ENCODE data around the gene SBK1. TPM values are rescaled to one million over a fixed set of nuclear protein-coding genes. Genes with fewer than 3 reads are reported as not detected.

SBK1 gene
- total and polyA plus RNA-seq, 2 donors (not counting 1 experiment from before 2014, with no cell fraction given), result under 0.01 TPM; not detected in 1

DNA sequence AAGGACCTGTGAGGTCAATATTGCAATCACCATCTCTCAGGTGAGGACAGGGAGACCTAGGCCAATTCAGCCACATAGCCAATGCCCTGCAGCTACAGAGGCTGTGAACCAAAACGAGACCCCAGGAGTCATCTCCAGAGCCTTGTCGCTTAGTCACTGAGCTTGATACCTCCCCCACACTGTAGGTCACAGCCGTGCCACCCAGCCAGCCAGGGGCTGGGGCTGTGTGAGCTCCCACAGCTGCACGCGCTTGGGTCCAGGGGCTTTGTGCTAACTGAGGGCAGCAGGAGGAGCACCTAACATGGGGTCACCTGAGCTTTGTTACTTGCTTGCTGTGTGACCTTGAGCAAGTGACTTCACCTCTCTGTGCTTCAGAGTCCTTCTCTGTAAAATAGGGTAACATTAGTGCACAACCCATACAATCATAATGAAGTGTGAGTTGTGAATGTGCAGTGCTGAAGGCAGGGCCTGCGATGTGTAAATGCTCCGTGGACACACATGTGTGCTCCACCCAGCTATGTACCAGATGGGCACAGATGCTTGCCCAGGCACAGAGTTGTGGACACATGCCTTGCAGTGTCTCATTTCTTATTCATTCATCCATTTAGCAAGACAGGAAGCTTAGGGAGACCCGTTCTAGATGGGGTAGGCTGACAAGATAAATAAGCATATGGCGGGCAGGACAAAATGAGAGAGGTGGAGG is 25.9 kb downstream of the SBK1 start:
- TF ChIP-seq, protein P1, sequence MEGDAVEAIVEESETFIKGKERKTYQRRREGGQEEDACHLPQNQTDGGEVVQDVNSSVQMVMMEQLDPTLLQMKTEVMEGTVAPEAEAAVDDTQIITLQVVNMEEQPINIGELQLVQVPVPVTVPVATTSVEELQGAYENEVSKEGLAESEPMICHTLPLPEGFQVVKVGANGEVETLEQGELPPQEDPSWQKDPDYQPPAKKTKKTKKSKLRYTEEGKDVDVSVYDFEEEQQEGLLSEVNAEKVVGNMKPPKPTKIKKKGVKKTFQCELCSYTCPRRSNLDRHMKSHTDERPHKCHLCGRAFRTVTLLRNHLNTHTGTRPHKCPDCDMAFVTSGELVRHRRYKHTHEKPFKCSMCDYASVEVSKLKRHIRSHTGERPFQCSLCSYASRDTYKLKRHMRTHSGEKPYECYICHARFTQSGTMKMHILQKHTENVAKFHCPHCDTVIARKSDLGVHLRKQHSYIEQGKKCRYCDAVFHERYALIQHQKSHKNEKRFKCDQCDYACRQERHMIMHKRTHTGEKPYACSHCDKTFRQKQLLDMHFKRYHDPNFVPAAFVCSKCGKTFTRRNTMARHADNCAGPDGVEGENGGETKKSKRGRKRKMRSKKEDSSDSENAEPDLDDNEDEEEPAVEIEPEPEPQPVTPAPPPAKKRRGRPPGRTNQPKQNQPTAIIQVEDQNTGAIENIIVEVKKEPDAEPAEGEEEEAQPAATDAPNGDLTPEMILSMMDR (conservative IDR thresholded peaks at IDR 0.05 in 1 of 2, IDR thresholded peaks at IDR 0.05 in 1 of 2; ENCODE audit: low read depth in 1 of 2, low read length in 2 of 2), result no peak
- no peak for TF ChIP-seq EZH2 (IDR thresholded peaks at IDR 0.05; ENCODE audit: low read length, missing control alignments)
- Histone ChIP-seq H3K9ac (ENCODE audit: insufficient read depth, low read length) (no peak overlapping the region), H3K79me2 (ENCODE audit: control insufficient read depth, insufficient read depth, low read length) (no peaks in the 10 kb centered on the region), H2AFZ (ENCODE audit: low read length) (no peak overlapping the region), H3K27ac (ENCODE audit: insufficient read depth, low read length) (no peak overlapping the region), H3K4me3 (replicated peaks in 1 of 4; ENCODE audit: control extremely low read depth in 1 of 4, insufficient read depth in 1 of 4, low read depth in 3 of 4, low read length in 4 of 4) (no peak overlapping the region), H3K9me3 (ENCODE audit: control insufficient read depth, insufficient read depth, low read depth, low read length) (no peaks in the 10 kb centered on the region), H3K36me3 (ENCODE audit: control insufficient read depth, insufficient read depth, low read length) (no peaks in the 10 kb centered on the region), H4K20me1 (ENCODE audit: control insufficient read depth, extremely low read depth, insufficient read depth, low read length) (no peaks in the 10 kb centered on the region), H3K27me3 (ENCODE audit: control insufficient read depth, insufficient read depth, low read length) (no peaks in the 10 kb centered on the region), H3K4me2 (ENCODE audit: extremely low read depth, insufficient read depth, low read length) (no peak overlapping the region), H3K4me1 (ENCODE audit: control insufficient read depth, extremely low read depth, insufficient read depth, low read length) (no peaks in the 10 kb centered on the region)
- DNase-seq (ENCODE audit: low read depth in 2 of 2), result no peak

DNA sequence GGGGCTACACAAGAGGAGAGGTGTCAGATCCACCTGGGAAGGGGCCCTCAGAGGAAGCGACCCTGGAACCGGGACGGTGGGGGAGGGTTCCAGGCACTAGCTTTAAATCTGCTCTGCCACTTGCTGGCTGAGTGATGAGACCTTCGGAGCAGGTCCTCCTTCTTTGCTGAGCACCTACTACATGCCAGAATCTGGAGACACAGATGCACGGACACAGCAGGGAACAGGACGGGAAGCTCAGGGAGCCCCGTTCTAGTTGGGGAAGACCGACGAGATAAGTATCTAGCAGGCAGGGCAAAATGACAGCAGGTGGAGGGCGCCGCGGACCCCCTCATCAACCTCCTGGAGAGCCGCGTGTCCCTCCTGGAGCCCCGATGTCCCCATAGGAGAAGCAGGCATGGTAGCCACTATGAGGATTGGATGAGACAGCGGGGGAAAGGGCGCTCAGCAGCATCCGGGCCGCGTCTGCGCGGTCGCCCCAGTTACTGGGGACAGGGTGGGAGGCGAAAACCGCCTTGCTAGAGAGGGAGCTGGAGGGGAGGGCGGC is 27.2 kb downstream of the SBK1 start:
- H4K20me1 ChIP-seq (ENCODE audit: control insufficient read depth, extremely low read depth, insufficient read depth, low read length), result no peaks in the 10 kb centered on the region
- DNase-seq (ENCODE audit: low read depth in 2 of 2), result no peak
- H3K79me2 ChIP-seq (ENCODE audit: control insufficient read depth, insufficient read depth, low read length), result no peaks in the 10 kb centered on the region
- H3K4me1 ChIP-seq (ENCODE audit: control insufficient read depth, extremely low read depth, insufficient read depth, low read length), result no peaks in the 10 kb centered on the region
- H3K9ac ChIP-seq (ENCODE audit: insufficient read depth, low read length), result no peak overlapping the region
- H3K27ac ChIP-seq (ENCODE audit: insufficient read depth, low read length), result no peak overlapping the region
- H3K4me2 ChIP-seq (ENCODE audit: extremely low read depth, insufficient read depth, low read length), result no peak overlapping the region
- no peaks in the 10 kb centered on the region for H3K9me3 ChIP-seq (ENCODE audit: control insufficient read depth, insufficient read depth, low read depth, low read length)
- no peak overlapping the region for H3K4me3 ChIP-seq (replicated peaks in 1 of 4; ENCODE audit: control extremely low read depth in 1 of 4, insufficient read depth in 1 of 4, low read depth in 3 of 4, low read length in 4 of 4)
- H2AFZ ChIP-seq (ENCODE audit: low read length), result no peak overlapping the region
- no peaks in the 10 kb centered on the region for H3K36me3 ChIP-seq (ENCODE audit: control insufficient read depth, insufficient read depth, low read length)
- TF ChIP-seq EZH2 (IDR thresholded peaks at IDR 0.05; ENCODE audit: low read length, missing control alignments), result no peak
- TF ChIP-seq, protein P1 (conservative IDR thresholded peaks at IDR 0.05 in 1 of 2, IDR thresholded peaks at IDR 0.05 in 1 of 2; ENCODE audit: low read depth in 1 of 2, low read length in 2 of 2), result no peak
- no peaks in the 10 kb centered on the region for H3K27me3 ChIP-seq (ENCODE audit: control insufficient read depth, insufficient read depth, low read length)

DNA sequence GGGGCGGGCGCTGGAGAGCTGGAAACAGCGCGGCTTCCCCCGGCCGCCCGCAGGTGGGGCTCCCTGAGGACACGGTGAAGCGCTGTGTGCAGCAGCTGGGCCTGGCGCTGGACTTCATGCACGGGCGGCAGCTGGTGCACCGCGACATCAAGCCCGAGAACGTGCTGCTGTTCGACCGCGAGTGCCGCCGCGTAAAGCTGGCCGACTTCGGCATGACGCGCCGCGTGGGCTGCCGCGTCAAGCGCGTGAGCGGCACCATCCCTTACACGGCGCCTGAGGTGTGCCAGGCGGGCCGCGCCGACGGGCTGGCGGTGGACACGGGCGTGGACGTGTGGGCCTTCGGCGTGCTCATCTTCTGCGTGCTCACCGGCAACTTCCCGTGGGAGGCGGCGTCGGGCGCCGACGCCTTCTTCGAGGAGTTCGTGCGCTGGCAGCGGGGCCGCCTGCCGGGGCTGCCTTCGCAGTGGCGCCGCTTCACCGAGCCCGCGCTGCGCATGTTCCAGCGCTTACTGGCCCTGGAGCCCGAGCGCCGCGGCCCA is 27.8 kb downstream of the SBK1 start:
- Histone ChIP-seq H3K4me3 (replicated peaks in 1 of 4; ENCODE audit: control extremely low read depth in 1 of 4, insufficient read depth in 1 of 4, low read depth in 3 of 4, low read length in 4 of 4) (no peak overlapping the region), H3K27ac (ENCODE audit: insufficient read depth, low read length) (no peak overlapping the region), H3K79me2 (ENCODE audit: control insufficient read depth, insufficient read depth, low read length) (no peaks in the 10 kb centered on the region), H3K4me2 (ENCODE audit: extremely low read depth, insufficient read depth, low read length) (no peak overlapping the region), H3K9ac (ENCODE audit: insufficient read depth, low read length) (no peak overlapping the region), H3K9me3 (ENCODE audit: control insufficient read depth, insufficient read depth, low read depth, low read length) (no peaks in the 10 kb centered on the region), H3K27me3 (ENCODE audit: control insufficient read depth, insufficient read depth, low read length) (no peaks in the 10 kb centered on the region), H3K36me3 (ENCODE audit: control insufficient read depth, insufficient read depth, low read length) (no peaks in the 10 kb centered on the region), H2AFZ (ENCODE audit: low read length) (no peak overlapping the region), H3K4me1 (ENCODE audit: control insufficient read depth, extremely low read depth, insufficient read depth, low read length) (no peaks in the 10 kb centered on the region), H4K20me1 (ENCODE audit: control insufficient read depth, extremely low read depth, insufficient read depth, low read length) (no peaks in the 10 kb centered on the region)
- no peak for DNase-seq (ENCODE audit: low read depth in 2 of 2)
- TF ChIP-seq, protein P1 (conservative IDR thresholded peaks at IDR 0.05 in 1 of 2, IDR thresholded peaks at IDR 0.05 in 1 of 2; ENCODE audit: low read depth in 1 of 2, low read length in 2 of 2), result no peak
- no peak for TF ChIP-seq EZH2 (IDR thresholded peaks at IDR 0.05; ENCODE audit: low read length, missing control alignments)

All from fibroblast of lung (primary cell).